ENCODE results near the gene ACTRT2. TPM values are rescaled to one million over a fixed set of nuclear protein-coding genes. Genes with fewer than 3 reads are reported as not detected.

Gene ACTRT2
- total and polyA plus RNA-seq, 2 of the 8 experiments (the other 6 are each of a cell fraction or from before 2014, with no cell fraction given) = not detected

GRCh38 chr1:2985067-2985561, 36.2 kb upstream of the ACTRT2 start (continued):
- TF ChIP-seq CHD7 (IDR thresholded peaks at IDR 0.05; ENCODE audit: insufficient replicate concordance, low read length) = no peak
- no peak for TF ChIP-seq CBX5 (IDR thresholded peaks at IDR 0.05; ENCODE audit: low read depth, low read length)
- TF ChIP-seq CTBP2 (IDR thresholded peaks at IDR 0.05; ENCODE audit: borderline replicate concordance, insufficient read depth, insufficient read length, low read length) = no peak
- TF ChIP-seq MAX (IDR thresholded peaks at IDR 0.05) = no peak
- no peak for TF ChIP-seq SIX5 (IDR thresholded peaks at IDR 0.05; ENCODE audit: low read depth, low read length)
- no peak for TF ChIP-seq TAF1 (IDR thresholded peaks at IDR 0.05; ENCODE audit: low read depth, low read length)
- TF ChIP-seq KDM4A (IDR thresholded peaks at IDR 0.05; ENCODE audit: low read depth, low read length, severe bottlenecking) = no peak
- no peak for TF ChIP-seq SUZ12 (IDR thresholded peaks at IDR 0.05; ENCODE audit: low read length)
- no peak for TF ChIP-seq TBP (IDR thresholded peaks at IDR 0.05; ENCODE audit: low read depth, low read length)
- no peak for TF ChIP-seq PHF8 (conservative IDR thresholded peaks at IDR 0.05; ENCODE audit: low read depth, low read length)
- no peak for TF ChIP-seq SIN3A (conservative IDR thresholded peaks at IDR 0.05 in 1 of 2, IDR thresholded peaks at IDR 0.05 in 1 of 2; ENCODE audit: low read depth in 1 of 2, low read length in 2 of 2)

Measured in H1 (cell line).